ENCODE results near the gene STPG2.

Gene STPG2

GRCh38 chr4:98126141-98126540, 17.1 kb downstream of the STPG2 start:
- H3K27ac ChIP-seq: no peak overlapping the region

GRCh38 chr4:98125585-98125984, 17.7 kb downstream of the STPG2 start:
- ChIA-PET CTCF (interaction anchor here (0.8 kb wide), 1 partner anchor 17 kb away, joined by 3 read pairs; no protein-coding TSS in a partner anchor), POLR2A (ENCODE audit: low non-redundant PET) (no interaction called here)
- DNase-seq (ENCODE audit: low spot score): no peak
- H3K27ac ChIP-seq: no peak overlapping the region
- no peak for TF ChIP-seq CTCF (conservative IDR thresholded peaks at IDR 0.05; ENCODE audit: low read depth)

More at GRCh38 chr4:98126141-98126540, 17.1 kb downstream of the STPG2 start:
- TF ChIP-seq CTCF (conservative IDR thresholded peaks at IDR 0.05; ENCODE audit: low read depth): no peak
- ChIA-PET CTCF (interaction anchor here (0.5 to 0.8 kb wide), 3 partner anchors 16 to 1063 kb away, joined by 3 to 4 read pairs (median 3); no protein-coding TSS in a partner anchor), POLR2A (ENCODE audit: low non-redundant PET) (no interaction called here)
- no peak for DNase-seq (ENCODE audit: low spot score)

GRCh38 chr4:98117363-98117762, 25.9 kb downstream of the STPG2 start:
- CTCF ChIA-PET: interaction anchor here (0.7 kb wide), 1 partner anchor 24 kb away, joined by 3 read pairs; no protein-coding TSS in a partner anchor
- no peak for DNase-seq (ENCODE audit: low spot score)
- POLR2A ChIA-PET (ENCODE audit: low non-redundant PET): no interaction called here
- H3K27ac ChIP-seq: no peak overlapping the region
- TF ChIP-seq CTCF (conservative IDR thresholded peaks at IDR 0.05; ENCODE audit: low read depth): no peak

GRCh38 chr4:98113012-98113411, 30.3 kb downstream of the STPG2 start:
- DNase-seq (ENCODE audit: low spot score): no peak
- no peak overlapping the region for H3K27ac ChIP-seq
- POLR2A ChIA-PET (ENCODE audit: low non-redundant PET): interaction anchor here (0.7 kb wide), 1 partner anchor 147 kb away, joined by 4 read pairs; no protein-coding TSS in a partner anchor
- CTCF ChIA-PET: interaction anchor here (0.7 kb wide), 1 partner anchor 943 kb away, joined by 3 read pairs; no protein-coding TSS in a partner anchor
- TF ChIP-seq CTCF (conservative IDR thresholded peaks at IDR 0.05; ENCODE audit: low read depth): peak; percentile 20; the same call in 1 of the 2 replicates

GRCh38 chr4:98110929-98111328, 32.3 kb downstream of the STPG2 start:
- TF ChIP-seq CTCF (conservative IDR thresholded peaks at IDR 0.05; ENCODE audit: low read depth): no peak
- DNase-seq (ENCODE audit: low spot score): no peak
- CTCF ChIA-PET: no interaction called here
- H3K27ac ChIP-seq: no peak overlapping the region
- POLR2A ChIA-PET (ENCODE audit: low non-redundant PET): no interaction called here

- ChIA-PET CTCF (interaction anchor here (0.7 kb wide), 1 partner anchor 768 kb away, joined by 3 read pairs; no protein-coding TSS in a partner anchor), POLR2A (ENCODE audit: low non-redundant PET) (no interaction called here)
- TF ChIP-seq CTCF (conservative IDR thresholded peaks at IDR 0.05; ENCODE audit: low read depth): no peak
- DNase-seq (ENCODE audit: low spot score): no peak
- H3K27ac ChIP-seq: no peak overlapping the region
Observed at GRCh38 chr4:98110214-98110613, 33.1 kb downstream of the STPG2 start.

Measured in RWPE1 (cell line).